PFSK-1 (cell line): ENCODE results near the gene SMOC2.

Experiments used
- FOXP2 ChIP-seq: optimal IDR thresholded peaks from 2 replicates; pipeline ENCODE3; 2011; ENCODE audit warnings: borderline replicate concordance, control low read depth, inconsistent platforms; ENCODE audit not compliant: insufficient read depth; ENCODE audit errors: extremely low read length, extremely low read depth
- POLR2AphosphoS5 ChIP-seq: IDR thresholded peaks from 2 replicates; pipeline ENCODE4 v1.6.1; 2012; ENCODE audit warnings: low read depth, mild to moderate bottlenecking, control low read depth, low read length, moderate library complexity
- SIN3A ChIP-seq: IDR thresholded peaks from 2 replicates; pipeline ENCODE4 v1.6.1; 2012; ENCODE audit warnings: mild to moderate bottlenecking, low read length, moderate library complexity, borderline replicate concordance; ENCODE audit not compliant: insufficient read depth
- TAF1 ChIP-seq: IDR thresholded peaks from 2 replicates; pipeline ENCODE4 v1.6.1; 2012; ENCODE audit warnings: low read length, control low read depth, borderline replicate concordance; ENCODE audit not compliant: insufficient read depth
- TF ChIP-seq, protein P1 (sequence below), 2 experiments: IDR thresholded peaks; 2 replicates each; pipeline versions ENCODE4 v1.6.1 to v1.8.0; 2011 to 2012; ENCODE audit warnings: low read depth in 2 of 2, low read length in 2 of 2, control low read depth in 1 of 2, inconsistent platforms in 1 of 2, mild to moderate bottlenecking in 1 of 2, moderate library complexity in 1 of 2; ENCODE audit not compliant: insufficient read depth in 1 of 2

Gene SMOC2

DNA sequence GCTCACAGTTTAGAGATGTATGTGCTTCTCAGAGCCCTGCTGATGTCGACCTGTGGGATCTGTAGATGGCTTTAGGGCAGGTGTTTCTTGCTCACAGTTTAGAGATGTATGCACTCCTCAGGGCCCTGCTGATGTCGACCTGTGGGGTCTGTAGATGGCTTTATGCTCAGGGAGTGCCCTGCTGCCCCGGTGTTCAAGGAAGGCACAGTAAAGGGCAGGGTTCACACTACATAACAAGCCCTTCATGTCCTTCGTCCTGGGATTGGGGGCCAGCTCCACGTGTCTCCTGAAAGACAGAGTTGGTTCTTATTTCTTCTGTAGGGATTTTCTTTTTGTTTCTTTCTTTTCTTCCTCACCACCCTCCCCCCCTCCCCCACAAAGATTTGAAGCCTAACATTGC lies 91.1 kb downstream of the SMOC2 start:
- no peak for TF ChIP-seq POLR2AphosphoS5
- no peak for TF ChIP-seq TAF1
- TF ChIP-seq FOXP2, result no peak
- TF ChIP-seq, protein P1, sequence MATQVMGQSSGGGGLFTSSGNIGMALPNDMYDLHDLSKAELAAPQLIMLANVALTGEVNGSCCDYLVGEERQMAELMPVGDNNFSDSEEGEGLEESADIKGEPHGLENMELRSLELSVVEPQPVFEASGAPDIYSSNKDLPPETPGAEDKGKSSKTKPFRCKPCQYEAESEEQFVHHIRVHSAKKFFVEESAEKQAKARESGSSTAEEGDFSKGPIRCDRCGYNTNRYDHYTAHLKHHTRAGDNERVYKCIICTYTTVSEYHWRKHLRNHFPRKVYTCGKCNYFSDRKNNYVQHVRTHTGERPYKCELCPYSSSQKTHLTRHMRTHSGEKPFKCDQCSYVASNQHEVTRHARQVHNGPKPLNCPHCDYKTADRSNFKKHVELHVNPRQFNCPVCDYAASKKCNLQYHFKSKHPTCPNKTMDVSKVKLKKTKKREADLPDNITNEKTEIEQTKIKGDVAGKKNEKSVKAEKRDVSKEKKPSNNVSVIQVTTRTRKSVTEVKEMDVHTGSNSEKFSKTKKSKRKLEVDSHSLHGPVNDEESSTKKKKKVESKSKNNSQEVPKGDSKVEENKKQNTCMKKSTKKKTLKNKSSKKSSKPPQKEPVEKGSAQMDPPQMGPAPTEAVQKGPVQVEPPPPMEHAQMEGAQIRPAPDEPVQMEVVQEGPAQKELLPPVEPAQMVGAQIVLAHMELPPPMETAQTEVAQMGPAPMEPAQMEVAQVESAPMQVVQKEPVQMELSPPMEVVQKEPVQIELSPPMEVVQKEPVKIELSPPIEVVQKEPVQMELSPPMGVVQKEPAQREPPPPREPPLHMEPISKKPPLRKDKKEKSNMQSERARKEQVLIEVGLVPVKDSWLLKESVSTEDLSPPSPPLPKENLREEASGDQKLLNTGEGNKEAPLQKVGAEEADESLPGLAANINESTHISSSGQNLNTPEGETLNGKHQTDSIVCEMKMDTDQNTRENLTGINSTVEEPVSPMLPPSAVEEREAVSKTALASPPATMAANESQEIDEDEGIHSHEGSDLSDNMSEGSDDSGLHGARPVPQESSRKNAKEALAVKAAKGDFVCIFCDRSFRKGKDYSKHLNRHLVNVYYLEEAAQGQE (IDR thresholded peaks at IDR 0.05; ENCODE audit: insufficient read depth in 1 of 2, low read depth in 2 of 2, low read length in 2 of 2), result no peak
- no peak for TF ChIP-seq SIN3A

DNA sequence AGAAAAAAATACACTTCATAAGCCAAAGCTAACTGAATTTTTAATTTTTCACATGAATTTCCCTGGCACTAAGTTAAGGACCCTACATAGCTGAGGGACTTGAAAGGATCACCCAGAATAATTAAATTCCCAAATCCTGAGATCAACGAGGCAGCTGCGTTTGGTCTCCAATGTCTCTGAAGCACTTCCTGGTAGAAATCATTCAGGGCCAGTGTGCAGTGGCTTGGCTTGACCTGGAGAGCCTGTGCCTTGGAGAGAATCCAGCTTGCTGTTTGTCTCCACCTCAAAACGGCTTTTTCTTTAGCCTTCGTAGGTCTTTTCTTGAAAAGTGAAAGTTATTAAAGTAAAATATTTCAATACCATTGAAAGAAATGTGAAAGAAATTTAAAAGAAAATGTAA lies 92.4 kb downstream of the SMOC2 start:
- TF ChIP-seq POLR2AphosphoS5, result no peak

DNA sequence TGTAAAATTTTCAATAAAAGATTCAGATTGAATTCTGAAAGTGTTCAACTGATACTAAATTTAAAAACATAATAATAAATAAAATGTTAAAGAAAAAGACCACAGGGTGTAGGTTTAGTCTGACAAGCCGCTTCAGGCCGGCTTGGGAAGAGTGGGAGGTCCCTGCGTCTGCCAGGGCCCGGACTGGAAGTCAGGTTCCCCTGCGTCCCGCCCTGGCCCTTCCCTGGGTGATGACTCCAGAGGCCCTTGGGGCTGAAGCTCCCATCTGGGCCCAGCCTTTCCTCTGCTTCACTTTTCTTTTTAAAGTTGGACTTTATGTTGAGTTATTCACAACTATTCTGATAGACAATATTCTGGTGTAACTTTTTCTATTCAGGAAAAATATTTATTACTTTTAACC lies 93.3 kb downstream of the SMOC2 start:
- TF ChIP-seq SIN3A (no peak), FOXP2 (no peak), POLR2AphosphoS5 (no peak), TAF1 (no peak)
- TF ChIP-seq, protein P1 (IDR thresholded peaks at IDR 0.05; ENCODE audit: insufficient read depth in 1 of 2, low read depth in 2 of 2, low read length in 2 of 2), result no peak

DNA sequence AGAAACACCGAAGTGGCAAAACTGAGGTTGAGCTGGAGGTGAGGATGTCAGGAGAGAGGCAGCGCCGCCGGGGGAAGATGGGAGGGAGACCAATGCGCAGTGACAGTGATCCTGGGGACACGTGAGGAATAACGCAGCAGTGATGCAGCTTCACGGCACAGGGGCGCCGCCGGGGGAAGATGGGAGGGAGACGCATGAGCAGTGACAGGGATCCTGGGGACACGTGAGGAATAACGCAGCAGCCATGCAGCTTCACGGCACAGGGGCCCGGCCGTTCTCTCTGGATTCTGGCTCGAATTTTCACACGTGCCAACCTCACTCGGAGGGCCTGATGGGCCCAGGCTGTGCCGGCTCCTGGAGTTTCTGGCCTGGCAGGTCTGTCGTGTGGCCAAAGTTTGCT lies 94.7 kb downstream of the SMOC2 start:
- TF ChIP-seq, protein P1 (IDR thresholded peaks at IDR 0.05; ENCODE audit: insufficient read depth in 1 of 2, low read depth in 2 of 2, low read length in 2 of 2), result no peak
- TF ChIP-seq POLR2AphosphoS5 (no peak), TAF1 (no peak), SIN3A (no peak), FOXP2 (no peak)

DNA sequence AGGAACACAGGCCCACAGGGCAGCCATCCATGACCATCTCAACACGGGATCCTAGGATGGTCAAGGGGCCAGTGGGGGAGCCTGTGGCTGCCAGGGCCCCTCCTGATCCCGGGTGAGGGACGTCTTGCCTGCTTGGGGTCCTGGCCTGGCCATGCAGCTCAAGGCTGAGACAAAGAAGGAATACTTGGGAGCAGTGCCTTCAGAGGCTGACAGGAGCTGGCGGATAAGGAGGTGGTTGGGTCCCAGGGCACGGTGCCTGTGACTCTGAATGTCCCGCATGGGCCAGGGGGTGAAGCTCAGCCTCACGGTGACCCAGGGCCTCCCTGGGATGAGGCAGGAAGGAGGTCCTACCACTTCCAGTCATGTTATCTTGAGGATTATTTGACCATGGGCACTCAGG lies 95.2 kb downstream of the SMOC2 start:
- TF ChIP-seq FOXP2 (no peak), POLR2AphosphoS5 (no peak), TAF1 (no peak), SIN3A (no peak)
- TF ChIP-seq, protein P1 (IDR thresholded peaks at IDR 0.05; ENCODE audit: insufficient read depth in 1 of 2, low read depth in 2 of 2, low read length in 2 of 2), result no peak
